Liver (tissue), 3 donors: Measurements from ENCODE around the gene ABCA12.

Source experiments
- ATF3 ChIP-seq: IDR thresholded peaks from 2 replicates; pipeline ENCODE4 v1.6.1; 2016; ENCODE audit warnings: antibody characterized with exemption
- GABPA ChIP-seq, 2 donors: IDR thresholded peaks in 1 of 2; conservative IDR thresholded peaks in 1 of 2; 2 replicates each; pipeline ENCODE4 v1.6.1; 2016; ENCODE audit warnings: antibody characterized with exemption in 2 of 2, mild to moderate bottlenecking in 1 of 2, moderate library complexity in 1 of 2
- JUND ChIP-seq, 2 donors: IDR thresholded peaks; 2 replicates each; pipeline ENCODE4 v1.6.1; 2016; ENCODE audit warnings: antibody characterized with exemption in 2 of 2
- REST ChIP-seq: IDR thresholded peaks from 2 replicates; pipeline ENCODE4 v1.6.1; 2016; ENCODE audit warnings: antibody characterized with exemption, mild to moderate bottlenecking
- RXRA ChIP-seq, 2 donors: IDR thresholded peaks; 2 replicates each; pipeline ENCODE4 v1.6.1; 2017 to 2018; ENCODE audit warnings: antibody characterized with exemption in 2 of 2, mild to moderate bottlenecking in 1 of 2
- TAF1 ChIP-seq: conservative IDR thresholded peaks from 2 replicates; pipeline ENCODE4 v1.6.1; 2016; ENCODE audit warnings: antibody characterized with exemption, mild to moderate bottlenecking
- YY1 ChIP-seq: IDR thresholded peaks from 2 replicates; pipeline ENCODE4 v1.6.1; 2016; ENCODE audit warnings: antibody characterized with exemption, mild to moderate bottlenecking
- TF ChIP-seq, protein P1 (sequence below): fragments of 150-350 bp; IDR thresholded peaks from 2 replicates; pipeline ENCODE4 v1.5.1; 2017; ENCODE audit warnings: improper control_type of control experiment, low read depth, low read length; ENCODE audit not compliant: missing input control
- donor health status: healthy.
- donor health status: healthy.

DNA sequence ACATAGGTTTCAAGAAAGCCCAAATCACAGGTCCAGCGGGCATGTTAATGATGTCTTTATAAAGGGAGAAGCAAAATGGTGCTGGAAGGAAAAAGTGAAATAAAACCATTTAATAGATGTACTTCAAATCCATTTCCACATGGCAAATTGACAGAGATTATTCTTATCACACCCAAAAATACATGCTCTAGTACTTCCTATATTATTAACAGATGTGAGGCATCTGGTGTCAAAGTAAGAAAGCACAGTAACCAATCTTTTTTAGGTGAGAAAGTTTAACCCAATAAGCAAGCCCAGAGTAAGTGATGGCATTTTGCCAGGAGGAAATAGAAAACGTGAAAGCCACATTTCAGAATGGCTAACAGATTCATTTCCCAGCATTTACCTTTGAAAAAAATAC, 128.0 kb downstream of the ABCA12 start:
- TF ChIP-seq, protein P1, sequence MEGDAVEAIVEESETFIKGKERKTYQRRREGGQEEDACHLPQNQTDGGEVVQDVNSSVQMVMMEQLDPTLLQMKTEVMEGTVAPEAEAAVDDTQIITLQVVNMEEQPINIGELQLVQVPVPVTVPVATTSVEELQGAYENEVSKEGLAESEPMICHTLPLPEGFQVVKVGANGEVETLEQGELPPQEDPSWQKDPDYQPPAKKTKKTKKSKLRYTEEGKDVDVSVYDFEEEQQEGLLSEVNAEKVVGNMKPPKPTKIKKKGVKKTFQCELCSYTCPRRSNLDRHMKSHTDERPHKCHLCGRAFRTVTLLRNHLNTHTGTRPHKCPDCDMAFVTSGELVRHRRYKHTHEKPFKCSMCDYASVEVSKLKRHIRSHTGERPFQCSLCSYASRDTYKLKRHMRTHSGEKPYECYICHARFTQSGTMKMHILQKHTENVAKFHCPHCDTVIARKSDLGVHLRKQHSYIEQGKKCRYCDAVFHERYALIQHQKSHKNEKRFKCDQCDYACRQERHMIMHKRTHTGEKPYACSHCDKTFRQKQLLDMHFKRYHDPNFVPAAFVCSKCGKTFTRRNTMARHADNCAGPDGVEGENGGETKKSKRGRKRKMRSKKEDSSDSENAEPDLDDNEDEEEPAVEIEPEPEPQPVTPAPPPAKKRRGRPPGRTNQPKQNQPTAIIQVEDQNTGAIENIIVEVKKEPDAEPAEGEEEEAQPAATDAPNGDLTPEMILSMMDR: no peak
- no peak for TF ChIP-seq JUND (IDR thresholded peaks at IDR 0.05)
- no peak for TF ChIP-seq ATF3
- TF ChIP-seq TAF1: no peak
- no peak for TF ChIP-seq GABPA (IDR thresholded peaks at IDR 0.05 in 1 of 2, conservative IDR thresholded peaks at IDR 0.05 in 1 of 2)
- no peak for TF ChIP-seq YY1
- no peak for TF ChIP-seq RXRA (IDR thresholded peaks at IDR 0.05)
- no peak for TF ChIP-seq REST
